Effector memory CD8-positive, alpha-beta T cell (primary cell): ENCODE results near the gene SPOCD1.

Experiments used
- ATAC-seq: fragments of 150-1000 bp; cut with Tn5 transposase; replicated peaks from 2 replicates; pipeline ENCODE4 v1.10.0; 2021; ENCODE audit warnings: mild to moderate bottlenecking, moderate library complexity
- DNase-seq, 3 experiments: peaks; one replicate each; pipeline ENCODE4 v3.0.0; 2021
- H3K27ac Mint-ChIP-seq, 2 donors: one replicate each; pipeline ENCODE4 v1.8.0; 2022; ENCODE audit warnings: mild to moderate bottlenecking in 2 of 2, mixed read lengths in 2 of 2, moderate library complexity in 2 of 2
- H3K27me3 Mint-ChIP-seq, 2 donors: one replicate each; pipeline ENCODE4 v1.8.0; 2022; ENCODE audit warnings: mixed read lengths in 2 of 2
- H3K36me3 Mint-ChIP-seq: one replicate; pipeline ENCODE4 v1.8.0; 2022; ENCODE audit warnings: mild to moderate bottlenecking, moderate library complexity, mixed read lengths; ENCODE audit not compliant: insufficient read depth
- H3K4me1 Mint-ChIP-seq, 2 donors: one replicate each; pipeline ENCODE4 v1.8.0; 2022; ENCODE audit warnings: low read depth in 2 of 2, mixed read lengths in 2 of 2
- H3K4me3 Mint-ChIP-seq, 2 donors: one replicate each; pipeline ENCODE4 v1.8.0; 2022; ENCODE audit warnings: mild to moderate bottlenecking in 2 of 2, mixed read lengths in 2 of 2, moderate library complexity in 2 of 2
- H3K9me3 Mint-ChIP-seq, 2 donors: one replicate each; pipeline ENCODE4 v1.8.0; 2022; ENCODE audit warnings: mixed read lengths in 2 of 2

SPOCD1 gene

GRCh38 chr1:31786366-31787060, 29.3 kb downstream of the SPOCD1 start:
- Mint-ChIP-seq H3K36me3 (peaks cover 12% of the 10 kb centered on the region), H3K9me3 (no peaks in the 10 kb centered on the region), H3K4me1 (peaks cover 8 to 17% of the 10 kb centered on the region in 2 donors), H3K27me3 (peaks cover 0 to 12% of the 10 kb centered on the region in 2 donors), H3K4me3 (no peak overlapping the region), H3K27ac (peak overlapping the region in 1 of 2 donors; percentile 96)
- ATAC-seq (no peak), DNase-seq (no peak)

DNA sequence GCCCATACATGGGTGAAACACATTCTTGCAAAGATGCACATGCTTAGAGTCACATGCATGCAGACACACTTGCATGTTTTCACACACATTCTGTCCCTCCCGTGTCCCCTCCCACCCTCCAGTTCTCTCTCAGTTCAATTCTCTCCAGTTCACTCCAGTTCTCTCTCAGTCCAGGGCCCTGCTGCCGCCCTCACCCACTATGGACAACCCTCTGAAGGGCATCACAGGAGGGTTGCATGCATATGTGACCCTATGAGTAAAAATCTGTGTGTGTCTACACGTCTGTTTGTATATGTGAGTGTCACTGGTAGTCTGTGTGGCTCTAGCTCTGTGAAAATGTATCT, 29.9 kb downstream of the SPOCD1 start:
- Mint-ChIP-seq H3K4me1 (peaks cover 8 to 20% of the 10 kb centered on the region in 2 donors), H3K27me3 (peaks cover 0 to 18% of the 10 kb centered on the region in 2 donors), H3K27ac (no peak overlapping the region), H3K9me3 (no peaks in the 10 kb centered on the region), H3K4me3 (no peak overlapping the region), H3K36me3 (peaks cover 10% of the 10 kb centered on the region)
- ATAC-seq (no peak), DNase-seq (no peak)

GRCh38 chr1:31785020-31785946, 30.5 kb downstream of the SPOCD1 start:
- DNase-seq = no peak
- H3K27ac Mint-ChIP-seq = no peak overlapping the region
- peaks cover 8 to 20% of the 10 kb centered on the region in 2 donors for H3K4me1 Mint-ChIP-seq
- no peaks in the 10 kb centered on the region for H3K9me3 Mint-ChIP-seq
- peaks cover 9% of the 10 kb centered on the region for H3K36me3 Mint-ChIP-seq
- no peak for ATAC-seq
- peaks cover 0 to 25% of the 10 kb centered on the region in 2 donors for H3K27me3 Mint-ChIP-seq
- H3K4me3 Mint-ChIP-seq = no peak overlapping the region

DNA sequence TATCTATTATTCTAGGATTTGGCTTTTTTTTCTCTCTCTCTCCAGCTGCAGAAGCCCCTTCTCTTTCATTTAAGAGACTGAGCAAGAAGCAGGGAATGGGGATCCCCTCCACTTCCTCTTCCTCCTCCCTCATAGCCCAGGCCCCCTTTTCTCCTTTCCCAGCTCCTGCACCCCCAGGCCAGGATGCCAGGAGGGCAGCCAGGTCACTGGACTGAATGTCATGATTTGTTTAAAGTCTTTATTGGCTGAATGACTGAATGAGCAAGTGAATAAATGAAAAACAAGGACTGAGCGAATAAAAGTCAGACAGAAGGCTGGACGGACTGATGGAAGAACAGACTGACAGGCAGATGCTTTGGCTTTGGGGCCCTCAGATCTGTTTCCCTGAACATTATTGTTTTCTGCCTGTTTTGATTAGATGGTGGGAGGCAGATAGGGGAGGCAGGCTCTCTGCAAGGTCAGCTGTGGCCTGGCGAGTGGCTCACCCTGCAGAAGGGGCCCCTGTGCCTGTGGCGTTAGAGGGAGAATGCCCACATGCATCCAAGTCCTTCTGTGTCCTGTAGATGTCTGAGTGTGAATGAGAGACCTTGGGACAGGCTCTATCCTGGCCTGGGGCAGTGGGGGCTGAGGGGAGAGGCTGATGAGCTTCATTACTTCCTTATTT, 31.3 kb downstream of the SPOCD1 start:
- ATAC-seq (no peak), DNase-seq (no peak)
- H3K36me3 Mint-ChIP-seq = peaks cover 6% of the 10 kb centered on the region
- no peak overlapping the region for H3K27ac Mint-ChIP-seq
- peaks cover 0 to 33% of the 10 kb centered on the region in 2 donors for H3K27me3 Mint-ChIP-seq
- H3K9me3 Mint-ChIP-seq = no peaks in the 10 kb centered on the region
- H3K4me1 Mint-ChIP-seq = peaks cover 8 to 17% of the 10 kb centered on the region in 2 donors
- H3K4me3 Mint-ChIP-seq = no peak overlapping the region

GRCh38 chr1:31783846-31784245, 32.0 kb downstream of the SPOCD1 start:
- Mint-ChIP-seq H3K36me3 (peaks cover 9% of the 10 kb centered on the region), H3K4me3 (no peak overlapping the region), H3K27ac (no peak overlapping the region), H3K4me1 (peaks cover 8 to 16% of the 10 kb centered on the region in 2 donors), H3K9me3 (no peaks in the 10 kb centered on the region), H3K27me3 (peaks cover 0 to 39% of the 10 kb centered on the region in 2 donors)
- ATAC-seq = no peak
- no peak for DNase-seq

- ATAC-seq = no peak
- Mint-ChIP-seq H3K4me3 (no peak overlapping the region), H3K4me1 (peaks cover 2 to 10% of the 10 kb centered on the region in 2 donors), H3K9me3 (no peaks in the 10 kb centered on the region), H3K27me3 (peaks cover 4 to 46% of the 10 kb centered on the region in 2 donors), H3K36me3 (peaks cover 3% of the 10 kb centered on the region), H3K27ac (peak overlapping the region in 1 of 2 donors; percentile 17)
- no peak for DNase-seq
These were observed 33.1 kb downstream of the SPOCD1 start for GRCh38 chr1:31782421-31783410.

DNA sequence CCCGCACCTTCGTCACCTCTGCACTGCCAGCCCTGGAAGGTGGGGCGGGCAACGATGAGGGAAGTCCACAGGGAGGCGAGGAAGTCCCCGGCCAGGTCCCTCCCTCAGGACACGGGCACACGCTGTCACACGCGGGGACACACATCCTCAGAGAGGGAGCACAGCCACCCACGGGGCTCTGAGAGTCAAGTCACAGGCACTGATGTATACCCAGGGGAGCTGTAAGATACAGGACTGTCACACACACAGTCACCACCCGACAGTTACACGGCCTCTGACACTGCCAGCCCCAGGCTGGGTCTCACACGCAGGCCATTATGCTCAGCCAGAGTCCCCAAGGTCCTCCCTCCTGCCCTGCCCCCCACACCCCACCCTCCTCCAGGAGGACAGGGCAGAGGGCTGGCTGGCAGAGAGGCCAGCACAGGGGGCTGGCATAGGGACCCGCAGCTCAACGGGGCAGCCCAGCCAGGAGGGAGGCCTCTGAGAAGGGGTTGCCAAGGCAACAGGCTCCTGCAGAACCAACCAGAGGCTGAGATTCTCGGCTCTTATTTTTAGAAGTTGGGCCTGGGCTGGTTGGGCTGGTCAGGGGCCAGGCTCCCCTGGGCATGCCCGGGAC, 34.0 kb downstream of the SPOCD1 start:
- H3K27ac Mint-ChIP-seq = peak overlapping the region in 1 of 2 donors; percentile 17
- peaks cover 12 to 55% of the 10 kb centered on the region in 2 donors for H3K27me3 Mint-ChIP-seq
- peaks cover 0 to 6% of the 10 kb centered on the region in 2 donors for H3K4me1 Mint-ChIP-seq
- no peak overlapping the region for H3K4me3 Mint-ChIP-seq
- peaks cover 3% of the 10 kb centered on the region for H3K36me3 Mint-ChIP-seq
- ATAC-seq (no peak), DNase-seq (no peak)
- H3K9me3 Mint-ChIP-seq = no peaks in the 10 kb centered on the region

GRCh38 chr1:31781138-31781755, 34.6 kb downstream of the SPOCD1 start:
- DNase-seq (no peak), ATAC-seq (no peak)
- H3K27me3 Mint-ChIP-seq = peaks cover 18 to 61% of the 10 kb centered on the region in 2 donors
- H3K9me3 Mint-ChIP-seq = no peaks in the 10 kb centered on the region
- peaks cover 3% of the 10 kb centered on the region for H3K36me3 Mint-ChIP-seq
- no peak overlapping the region for H3K4me3 Mint-ChIP-seq
- peaks cover 0 to 6% of the 10 kb centered on the region in 2 donors for H3K4me1 Mint-ChIP-seq
- H3K27ac Mint-ChIP-seq = no peak overlapping the region

- Mint-ChIP-seq H3K27me3 (peaks cover 21 to 67% of the 10 kb centered on the region in 2 donors), H3K27ac (no peak overlapping the region), H3K4me1 (peaks cover 0 to 6% of the 10 kb centered on the region in 2 donors), H3K4me3 (no peak overlapping the region), H3K36me3 (peaks cover 3% of the 10 kb centered on the region), H3K9me3 (no peaks in the 10 kb centered on the region)
- ATAC-seq (no peak), DNase-seq (no peak)
These were observed 35.2 kb downstream of the SPOCD1 start for GRCh38 chr1:31780632-31781031.

- no peak overlapping the region for H3K4me3 Mint-ChIP-seq
- H3K27me3 Mint-ChIP-seq = peaks cover 28 to 77% of the 10 kb centered on the region in 2 donors
- H3K4me1 Mint-ChIP-seq = peaks cover 0 to 6% of the 10 kb centered on the region in 2 donors
- peaks cover 3% of the 10 kb centered on the region for H3K36me3 Mint-ChIP-seq
- no peak for ATAC-seq
- no peak for DNase-seq
- H3K9me3 Mint-ChIP-seq = no peaks in the 10 kb centered on the region
- H3K27ac Mint-ChIP-seq = no peak overlapping the region
These were observed 36.1 kb downstream of the SPOCD1 start for GRCh38 chr1:31779687-31780086.

DNA sequence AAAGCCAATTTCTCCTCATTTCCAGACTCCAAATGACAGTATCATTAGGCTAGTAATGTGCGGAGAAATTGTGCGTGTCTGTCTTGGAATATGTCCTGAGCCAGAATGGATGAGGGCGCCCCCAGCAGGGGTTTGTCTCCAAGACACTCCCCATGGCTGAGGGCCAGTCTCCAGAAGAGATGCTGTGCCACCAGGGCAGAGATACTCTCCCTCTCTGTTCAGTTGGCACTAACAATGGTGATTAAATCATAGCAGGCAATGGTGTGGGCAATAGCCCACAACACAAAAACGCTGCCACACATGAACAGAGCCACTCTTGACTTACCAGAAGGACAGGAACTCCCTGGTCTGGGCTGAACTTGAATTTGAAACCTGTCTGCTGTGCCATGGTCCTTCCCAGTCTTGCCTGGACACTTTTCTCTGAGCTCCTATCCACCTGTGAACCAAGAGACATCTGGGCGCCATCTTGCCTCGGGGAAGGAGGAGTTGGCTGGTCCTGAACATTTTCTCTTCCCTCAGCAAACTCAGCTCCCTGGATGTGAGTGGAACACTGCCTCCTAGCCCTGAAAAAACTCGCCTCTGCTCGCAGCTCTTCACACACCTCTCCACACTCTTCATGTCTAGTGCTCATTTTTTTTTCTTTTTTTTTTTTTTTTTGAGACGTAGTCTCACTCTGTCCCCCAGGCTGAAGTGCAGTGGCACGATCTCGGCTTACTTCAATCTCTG, 36.9 kb downstream of the SPOCD1 start:
- Mint-ChIP-seq H3K9me3 (no peaks in the 10 kb centered on the region), H3K27me3 (peaks cover 36 to 84% of the 10 kb centered on the region in 2 donors), H3K27ac (no peak overlapping the region)

More for the DNA sequence above, 36.9 kb downstream of the SPOCD1 start:
- Mint-ChIP-seq H3K36me3 (peaks cover 3% of the 10 kb centered on the region), H3K4me3 (no peak overlapping the region), H3K4me1 (peaks cover 0 to 6% of the 10 kb centered on the region in 2 donors)
- no peak for DNase-seq
- ATAC-seq = no peak
